Natural killer cell (primary cell): ENCODE data around the gene ADM5. TPM values are rescaled to one million over a fixed set of nuclear protein-coding genes. Genes with fewer than 3 reads are reported as not detected.

Experiments used
- ATAC-seq, 3 donors: fragments of 150-1000 bp in 2 of 3; fragments of 200-7000 bp in 1 of 3; cut with Tn5 transposase; 1 replicate in 1 of 3; 2 replicates in 2 of 3; pipeline ENCODE4 v1.10.0; 2021; ENCODE audit warnings: mild to moderate bottlenecking in 2 of 3, moderate library complexity in 2 of 3
- DNase-seq, 2 donors: peaks; one replicate each; pipeline versions ENCODE4 v3.0.0 to v3.0.0-alpha.2; 2013 to 2021; ENCODE audit warnings: mixed read lengths in 1 of 2
- H3K27ac ChIP-seq: one replicate; pipeline ENCODE4 v1.5.1; 2013; ENCODE audit warnings: mild to moderate bottlenecking, low read length
- H3K27me3 ChIP-seq: one replicate; pipeline ENCODE4 v1.6.1; 2013; ENCODE audit warnings: low read length; ENCODE audit not compliant: control insufficient read depth, insufficient read depth
- H3K36me3 ChIP-seq: one replicate; pipeline ENCODE4 v1.6.1; 2013; ENCODE audit warnings: low read length; ENCODE audit not compliant: control insufficient read depth, insufficient read depth
- H3K4me1 ChIP-seq: one replicate; pipeline ENCODE4 v1.6.1; 2013; ENCODE audit warnings: low read length; ENCODE audit not compliant: control insufficient read depth, insufficient read depth
- H3K4me3 ChIP-seq: one replicate; pipeline ENCODE4 v1.5.1; 2013; ENCODE audit warnings: low read length
- H3K9me3 ChIP-seq: one replicate; pipeline ENCODE4 v1.6.1; 2013; ENCODE audit warnings: low read length; ENCODE audit not compliant: control insufficient read depth, insufficient read depth
- H3K27ac Mint-ChIP-seq, 2 donors: one replicate each; pipeline ENCODE4 v1.8.0; 2022; ENCODE audit warnings: mild to moderate bottlenecking in 2 of 2, mixed read lengths in 2 of 2, moderate library complexity in 1 of 2
- H3K27me3 Mint-ChIP-seq, 2 donors: one replicate each; pipeline ENCODE4 v1.8.0; 2022; ENCODE audit warnings: low read depth in 2 of 2, mixed read lengths in 2 of 2
- H3K36me3 Mint-ChIP-seq: one replicate; pipeline ENCODE4 v1.8.0; 2022; ENCODE audit warnings: mixed read lengths
- H3K4me1 Mint-ChIP-seq, 2 donors: one replicate each; pipeline ENCODE4 v1.8.0; 2022; ENCODE audit warnings: mixed read lengths in 2 of 2
- H3K4me3 Mint-ChIP-seq: one replicate; pipeline ENCODE4 v1.8.0; 2022; ENCODE audit warnings: mild to moderate bottlenecking, moderate library complexity, mixed read lengths
- H3K9me3 Mint-ChIP-seq, 2 donors: one replicate each; pipeline ENCODE4 v1.8.0; 2022; ENCODE audit warnings: mixed read lengths in 2 of 2
- WGBS: methylation state at CpG from one replicate; pipeline ENCODE4 v1.1.7; 2013; ENCODE audit warnings: missing lambda C conversion rate; ENCODE audit not compliant: insufficient coverage; 5-methylcytosine and 5-hydroxymethylcytosine counted together
- intact Hi-C: fragments of 100-400 bp; cut with micrococcal nuclease; formaldehyde crosslinking; loops from one replicate; pipeline ENCODE4 v1.14.2; 2022
- total RNA-seq, 4 donors: library from RNA; stranded (reverse); fragments of 120-200 nt in 1 of 4; gene quantifications; one replicate each; pipeline versions ENCODE4 v1.2.3 to v1.2.4, GENCODE V29; 2013 to 2022
- TF ChIP-seq, protein P1 (sequence below): fragments of 200-600 bp; IDR thresholded peaks from one replicate; pipeline ENCODE4 v1.8.0; 2022; ENCODE audit warnings: antibody characterized with exemption

Gene ADM5
- total RNA-seq, 3 donors from 2014 or later (not counting 1 experiment from before 2014, with no cell fraction given) = 2.3 to 2.9 (median 2.4) TPM

DNA sequence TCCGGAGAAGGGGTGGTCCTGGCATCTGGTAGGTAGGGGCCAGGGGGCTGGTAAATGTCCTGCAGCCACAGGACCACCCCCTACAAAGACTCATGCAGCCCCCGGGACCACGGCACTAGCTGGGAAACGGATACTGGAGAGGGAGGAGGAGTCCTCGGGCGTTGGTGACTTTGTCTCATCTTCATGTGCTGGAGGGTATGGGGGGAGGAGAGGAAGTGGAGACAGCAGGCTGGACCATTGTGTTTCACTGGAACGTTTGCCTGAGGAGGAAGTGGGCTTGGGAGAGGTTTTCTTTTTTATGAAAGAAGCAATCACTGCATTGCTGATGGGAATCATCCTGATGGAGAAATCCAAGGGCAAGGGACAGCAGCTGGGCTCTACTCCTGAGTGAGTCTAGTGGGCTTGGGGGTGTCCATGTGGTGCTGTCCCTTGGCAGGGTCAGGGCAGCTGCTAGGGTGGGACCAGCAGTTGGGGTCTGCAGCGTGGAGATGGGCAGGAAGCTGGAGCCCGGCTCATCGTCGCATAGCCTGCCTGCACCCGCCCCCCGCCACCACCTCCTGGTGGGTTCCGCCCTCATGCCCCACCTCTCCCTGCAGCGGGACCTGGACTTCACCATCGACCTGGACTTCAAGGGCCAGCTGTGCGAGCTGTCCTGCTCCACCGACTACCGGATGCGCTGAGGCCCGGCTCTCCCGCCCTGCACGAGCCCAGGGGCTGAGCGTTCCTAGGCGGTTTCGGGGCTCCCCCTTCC, 1.7 kb upstream of the ADM5 start:
- no peak overlapping the region for H3K4me3 ChIP-seq
- Mint-ChIP-seq H3K4me1 (peaks cover 15 to 38% of the 10 kb centered on the region in 2 donors), H3K4me3 (no peak overlapping the region), H3K36me3 (no peaks in the 10 kb centered on the region), H3K27me3 (peaks cover 17 to 20% of the 10 kb centered on the region in 2 donors), H3K27ac (peak overlapping the region in 1 of 2 donors; percentile 11), H3K9me3 (no peaks in the 10 kb centered on the region)
- peaks cover 27% of the 10 kb centered on the region for H3K4me1 ChIP-seq
- peaks cover 30% of the 10 kb centered on the region for H3K36me3 ChIP-seq
- DNase-seq (no peak), ATAC-seq (no peak)
- H3K27me3 ChIP-seq = peaks cover 23% of the 10 kb centered on the region
- WGBS = 75% methylated on average over 21 of the region's 26 CpGs
- TF ChIP-seq, protein P1, sequence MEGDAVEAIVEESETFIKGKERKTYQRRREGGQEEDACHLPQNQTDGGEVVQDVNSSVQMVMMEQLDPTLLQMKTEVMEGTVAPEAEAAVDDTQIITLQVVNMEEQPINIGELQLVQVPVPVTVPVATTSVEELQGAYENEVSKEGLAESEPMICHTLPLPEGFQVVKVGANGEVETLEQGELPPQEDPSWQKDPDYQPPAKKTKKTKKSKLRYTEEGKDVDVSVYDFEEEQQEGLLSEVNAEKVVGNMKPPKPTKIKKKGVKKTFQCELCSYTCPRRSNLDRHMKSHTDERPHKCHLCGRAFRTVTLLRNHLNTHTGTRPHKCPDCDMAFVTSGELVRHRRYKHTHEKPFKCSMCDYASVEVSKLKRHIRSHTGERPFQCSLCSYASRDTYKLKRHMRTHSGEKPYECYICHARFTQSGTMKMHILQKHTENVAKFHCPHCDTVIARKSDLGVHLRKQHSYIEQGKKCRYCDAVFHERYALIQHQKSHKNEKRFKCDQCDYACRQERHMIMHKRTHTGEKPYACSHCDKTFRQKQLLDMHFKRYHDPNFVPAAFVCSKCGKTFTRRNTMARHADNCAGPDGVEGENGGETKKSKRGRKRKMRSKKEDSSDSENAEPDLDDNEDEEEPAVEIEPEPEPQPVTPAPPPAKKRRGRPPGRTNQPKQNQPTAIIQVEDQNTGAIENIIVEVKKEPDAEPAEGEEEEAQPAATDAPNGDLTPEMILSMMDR = no peak
- H3K27ac ChIP-seq = no peak overlapping the region
- no peaks in the 10 kb centered on the region for H3K9me3 ChIP-seq
- intact Hi-C loops = no loop called here

DNA sequence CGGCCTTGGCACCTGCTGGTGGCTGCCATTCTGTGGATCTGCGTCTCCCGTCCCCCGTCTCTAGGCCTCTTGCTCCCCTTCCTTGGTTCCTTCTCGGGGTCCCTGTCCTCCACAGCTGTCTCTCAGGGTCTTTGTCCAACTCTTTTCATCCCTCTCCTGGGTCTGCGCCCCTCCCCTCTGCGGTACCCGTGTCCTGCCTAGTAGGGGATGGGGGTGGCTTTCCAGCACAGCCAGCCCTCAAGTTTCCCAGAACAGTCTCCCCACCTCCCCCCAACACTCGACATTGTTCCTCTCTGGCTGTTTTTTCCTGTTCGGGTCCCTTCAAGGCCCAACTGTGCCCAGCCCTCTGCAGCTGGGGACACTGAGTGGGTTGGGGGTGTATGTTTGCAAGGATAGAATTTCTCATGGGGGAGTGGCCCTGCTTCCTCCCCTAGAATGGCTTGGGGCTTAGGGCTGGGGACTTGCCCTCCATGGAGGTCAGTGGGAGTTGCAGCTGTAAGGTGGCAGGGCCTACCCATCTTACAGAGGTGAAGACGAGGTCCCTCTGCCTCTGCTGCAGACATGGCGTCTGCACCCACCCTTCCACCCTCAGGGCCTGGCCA, 762 bp upstream of the ADM5 start:
- DNase-seq = no peak
- Mint-ChIP-seq H3K4me1 (peaks cover 15 to 38% of the 10 kb centered on the region in 2 donors), H3K27ac (no peak overlapping the region), H3K27me3 (peaks cover 17 to 20% of the 10 kb centered on the region in 2 donors), H3K4me3 (no peak overlapping the region), H3K36me3 (no peaks in the 10 kb centered on the region), H3K9me3 (no peaks in the 10 kb centered on the region)
- TF ChIP-seq, protein P1 = no peak
- Histone ChIP-seq H3K36me3 (peaks cover 29% of the 10 kb centered on the region), H3K4me3 (no peak overlapping the region), H3K27me3 (peaks cover 26% of the 10 kb centered on the region), H3K9me3 (no peaks in the 10 kb centered on the region), H3K27ac (no peak overlapping the region), H3K4me1 (peaks cover 27% of the 10 kb centered on the region)
- intact Hi-C loops = no loop called here
- ATAC-seq = no peak
- WGBS = 85% methylated on average over 8 of the region's 12 CpGs

DNA sequence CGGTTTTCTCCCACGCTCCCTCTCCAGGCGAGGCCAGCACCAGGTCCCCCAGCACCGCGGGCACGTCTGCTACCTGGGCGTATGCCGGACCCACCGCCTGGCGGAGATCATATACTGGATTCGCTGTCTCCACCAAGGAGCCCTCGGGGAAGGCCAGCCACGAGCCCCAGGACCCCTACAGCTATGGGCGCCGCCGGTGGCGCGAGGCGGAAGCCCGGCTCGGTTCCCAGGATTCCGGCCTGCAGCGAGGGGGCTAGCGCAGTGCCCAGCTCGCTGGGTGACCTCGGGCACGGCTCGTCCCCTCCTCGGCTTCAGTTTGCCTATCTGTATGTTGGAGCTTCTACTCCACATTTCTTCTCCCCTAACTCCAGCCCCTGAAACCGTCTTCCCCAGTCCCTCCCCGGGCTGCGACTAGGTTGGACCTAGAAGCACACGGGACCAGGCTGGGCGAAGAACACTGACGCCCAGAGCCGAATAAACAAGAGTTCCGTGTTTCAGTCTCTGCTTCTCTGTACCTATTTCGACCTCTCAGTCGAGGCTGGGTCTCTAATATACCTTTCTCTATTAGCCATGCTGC, 773 bp downstream of the ADM5 start:
- H3K27ac Mint-ChIP-seq = peak overlapping the region; percentile 51 to 79
- H3K4me1 Mint-ChIP-seq = peaks cover 15 to 38% of the 10 kb centered on the region in 2 donors

More for the DNA sequence above, 773 bp downstream of the ADM5 start:
- peaks cover 17 to 27% of the 10 kb centered on the region in 2 donors for H3K27me3 Mint-ChIP-seq
- Histone ChIP-seq H3K4me3 (peak overlapping the region; percentile 27), H3K36me3 (peaks cover 15% of the 10 kb centered on the region), H3K9me3 (no peaks in the 10 kb centered on the region), H3K27me3 (peaks cover 26% of the 10 kb centered on the region), H3K4me1 (peaks cover 27% of the 10 kb centered on the region), H3K27ac (no peak overlapping the region)
- intact Hi-C loops = no loop called here
- no peaks in the 10 kb centered on the region for H3K9me3 Mint-ChIP-seq
- WGBS = 28% methylated on average over 39 of the region's 39 CpGs
- peak in 2 of 3 donors; percentile 9 to 27 for ATAC-seq
- peak in 1 of 2 donors; percentile 37 for DNase-seq
- H3K4me3 Mint-ChIP-seq = peak overlapping the region; percentile 95
- TF ChIP-seq, protein P1 = no peak
- H3K36me3 Mint-ChIP-seq = no peaks in the 10 kb centered on the region
